Psoas muscle (tissue), 8 donors: Measurements from ENCODE around the gene PTPRG. TPM values are rescaled to one million over a fixed set of nuclear protein-coding genes. Genes with fewer than 3 reads are reported as not detected.

Experiments used
- ATAC-seq, 4 donors: fragments of 200-7000 bp; cut with Tn5 transposase; one replicate each; pipeline ENCODE4 v1.9.1; 2020; ENCODE audit warnings: moderate library complexity in 3 of 4, mild to moderate bottlenecking in 2 of 4
- DNase-seq, 2 donors: peaks; one replicate each; pipeline ENCODE4 v3.0.0-alpha.2; 2020
- H3K27ac ChIP-seq: fragments of 200-600 bp; one replicate; pipeline ENCODE4 v1.8.0; 2022
- H3K27me3 ChIP-seq, 3 donors: fragments of 200-600 bp in 1 of 3; one replicate each; pipeline versions ENCODE4 v1.6.1 to v1.8.0; 2013 to 2022; ENCODE audit warnings: low read length in 2 of 3, mild to moderate bottlenecking in 2 of 3, moderate library complexity in 1 of 3; ENCODE audit not compliant: insufficient read depth in 3 of 3
- H3K36me3 ChIP-seq, 2 donors: fragments of 200-600 bp in 1 of 2; one replicate each; pipeline versions ENCODE4 v1.6.1 to v1.8.0; 2013 to 2022; ENCODE audit warnings: low read depth in 1 of 2, mild to moderate bottlenecking in 1 of 2, moderate library complexity in 1 of 2; ENCODE audit not compliant: insufficient read depth in 1 of 2
- H3K4me1 ChIP-seq: fragments of 200-600 bp; one replicate; pipeline ENCODE4 v1.8.0; 2022
- H3K4me3 ChIP-seq: fragments of 200-600 bp; one replicate; pipeline ENCODE4 v1.8.0; 2022; ENCODE audit warnings: mild to moderate bottlenecking
- H3K9me3 ChIP-seq: fragments of 200-600 bp; one replicate; pipeline ENCODE4 v1.8.0; 2022
- WGBS, 3 donors: extraction: QIAGEN DNeasy Blood & Tissue Kit; methylation state at CpG; one replicate each; pipeline versions ENCODE4 v1.1.6 to v1.1.7; 2013; 5-methylcytosine and 5-hydroxymethylcytosine counted together
- intact Hi-C, 2 donors: fragments of 100-400 bp; cut with DNase I; formaldehyde crosslinking; loops; one replicate each; pipeline versions ENCODE4 v1.11.0 to v1.14.2; 2022
- polyA plus RNA-seq, 3 donors: library from polyadenylated mRNA; stranded (reverse); fragments of 200-250 nt; gene quantifications; one replicate each; pipeline ENCODE4 v1.2.3, GENCODE V29; 2013
- total RNA-seq, 4 donors: library from RNA; stranded (reverse); fragmentation: NEBNext Ultra II Directional in 2 of 4; extraction: Animal tissue kit (Norgen Biotek cat#: 25700) in 2 of 4; gene quantifications; one replicate each; pipeline versions ENCODE4 v1.2.1 to v1.2.4, GENCODE V29; 2021 to 2023
- TF ChIP-seq, protein P1 (sequence below): fragments of 200-600 bp; IDR thresholded peaks from one replicate; pipeline ENCODE4 v1.8.0; 2022; ENCODE audit warnings: antibody characterized with exemption
- donor health status: healthy with polysubstance abuse.
- donor health status: DM: no; HTN: no; CAD: no; lungs with moderate emphysema.
- donor health status: Bipolar disorder and iron deficiency.
- donor health status: healthy.
- donor health status: DM: yes; HTN: yes; CAD: no.
- donor health status: DM: no; HTN: no; CAD: no.
- donor health status: DM: no; HTN: no; CAD: no.
- donor health status: DM: yes; HTN: yes; CAD: no.

PTPRG gene
- total and polyA plus RNA-seq, 7 donors = 4.5 to 29.5 (median 12.6) TPM

DNA sequence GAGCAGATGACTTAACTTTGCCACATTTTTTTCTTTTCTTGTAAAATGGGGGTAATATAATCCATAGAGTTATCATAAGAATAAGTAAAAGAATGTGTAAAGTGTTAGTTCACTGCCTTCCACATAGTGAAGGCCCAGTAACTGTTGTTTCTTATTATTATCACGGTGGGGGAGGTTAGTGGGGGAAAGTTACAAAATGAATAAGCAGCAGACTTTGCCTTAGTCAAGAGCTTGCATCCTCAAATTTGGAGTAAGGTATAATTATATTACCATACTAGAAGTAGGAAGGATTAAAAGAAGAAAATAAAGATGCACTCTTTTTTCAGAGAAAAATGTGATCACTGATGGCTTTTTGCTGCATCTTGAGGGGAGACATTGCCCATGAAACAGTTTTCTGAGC lies 247.6 kb downstream of the PTPRG start:
- Histone ChIP-seq H3K27me3 (no peaks in the 10 kb centered on the region), H3K4me1 (peaks cover 70% of the 10 kb centered on the region), H3K36me3 (no peaks in the 10 kb centered on the region), H3K9me3 (no peaks in the 10 kb centered on the region), H3K27ac (no peak overlapping the region), H3K4me3 (no peak overlapping the region)
- DNase-seq = no peak
- intact Hi-C loops = loop anchor here in 1 of 2 donors (10.0 kb wide), 1 partner anchor 64 kb away; no protein-coding TSS in a partner anchor
- WGBS, 3 donors = 31 to 83% (median 72%) methylated on average over 1 of the region's 1 CpG
- ATAC-seq = no peak
- TF ChIP-seq, protein P1, sequence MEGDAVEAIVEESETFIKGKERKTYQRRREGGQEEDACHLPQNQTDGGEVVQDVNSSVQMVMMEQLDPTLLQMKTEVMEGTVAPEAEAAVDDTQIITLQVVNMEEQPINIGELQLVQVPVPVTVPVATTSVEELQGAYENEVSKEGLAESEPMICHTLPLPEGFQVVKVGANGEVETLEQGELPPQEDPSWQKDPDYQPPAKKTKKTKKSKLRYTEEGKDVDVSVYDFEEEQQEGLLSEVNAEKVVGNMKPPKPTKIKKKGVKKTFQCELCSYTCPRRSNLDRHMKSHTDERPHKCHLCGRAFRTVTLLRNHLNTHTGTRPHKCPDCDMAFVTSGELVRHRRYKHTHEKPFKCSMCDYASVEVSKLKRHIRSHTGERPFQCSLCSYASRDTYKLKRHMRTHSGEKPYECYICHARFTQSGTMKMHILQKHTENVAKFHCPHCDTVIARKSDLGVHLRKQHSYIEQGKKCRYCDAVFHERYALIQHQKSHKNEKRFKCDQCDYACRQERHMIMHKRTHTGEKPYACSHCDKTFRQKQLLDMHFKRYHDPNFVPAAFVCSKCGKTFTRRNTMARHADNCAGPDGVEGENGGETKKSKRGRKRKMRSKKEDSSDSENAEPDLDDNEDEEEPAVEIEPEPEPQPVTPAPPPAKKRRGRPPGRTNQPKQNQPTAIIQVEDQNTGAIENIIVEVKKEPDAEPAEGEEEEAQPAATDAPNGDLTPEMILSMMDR = no peak

- WGBS, 3 donors = 3 to 13% (median 6%) methylated on average over 1 of the region's 1 CpG
- intact Hi-C loops = loop anchor here in 1 of 2 donors (10.0 kb wide), 1 partner anchor 65 kb away; no protein-coding TSS in a partner anchor
- ATAC-seq (peak; percentile 62 to 85 (median 76)), DNase-seq (peak in 1 of 2 donors; percentile 66)
- Histone ChIP-seq H3K4me1 (peaks cover 69% of the 10 kb centered on the region), H3K27ac (no peak overlapping the region), H3K4me3 (no peak overlapping the region), H3K27me3 (no peaks in the 10 kb centered on the region), H3K9me3 (no peaks in the 10 kb centered on the region), H3K36me3 (no peaks in the 10 kb centered on the region)
- TF ChIP-seq, protein P1 = no peak
Observed at GRCh38 chr3:61809879-61810278, 248.5 kb downstream of the PTPRG start.

- H3K27ac ChIP-seq = no peak overlapping the region
Observed at GRCh38 chr3:61810953-61811497, 249.7 kb downstream of the PTPRG start.

GRCh38 chr3:61811652-61812051 lies 250.3 kb downstream of the PTPRG start:
- Histone ChIP-seq H3K4me1 (peaks cover 62% of the 10 kb centered on the region), H3K36me3 (no peaks in the 10 kb centered on the region), H3K9me3 (no peaks in the 10 kb centered on the region), H3K27me3 (no peaks in the 10 kb centered on the region), H3K27ac (no peak overlapping the region), H3K4me3 (no peak overlapping the region)
- TF ChIP-seq, protein P1 = no peak
- intact Hi-C loops = no loop called here
- WGBS, 3 donors = 34 to 54% (median 39%) methylated on average over 3 of the region's 3 CpGs
- no peak for ATAC-seq
- DNase-seq = no peak

More at GRCh38 chr3:61810953-61811497, 249.7 kb downstream of the PTPRG start:
- H3K4me3 ChIP-seq = no peak overlapping the region
- H3K36me3 ChIP-seq = no peaks in the 10 kb centered on the region
- peak in 1 of 4 donors; percentile 11 for ATAC-seq
- H3K27me3 ChIP-seq = no peaks in the 10 kb centered on the region
- 96 to 100% (median 100%) methylated on average over 1 of the region's 1 CpG for WGBS, 3 donors
- peaks cover 66% of the 10 kb centered on the region for H3K4me1 ChIP-seq
- TF ChIP-seq, protein P1 = no peak
- intact Hi-C loops = no loop called here
- DNase-seq = no peak
- no peaks in the 10 kb centered on the region for H3K9me3 ChIP-seq

DNA sequence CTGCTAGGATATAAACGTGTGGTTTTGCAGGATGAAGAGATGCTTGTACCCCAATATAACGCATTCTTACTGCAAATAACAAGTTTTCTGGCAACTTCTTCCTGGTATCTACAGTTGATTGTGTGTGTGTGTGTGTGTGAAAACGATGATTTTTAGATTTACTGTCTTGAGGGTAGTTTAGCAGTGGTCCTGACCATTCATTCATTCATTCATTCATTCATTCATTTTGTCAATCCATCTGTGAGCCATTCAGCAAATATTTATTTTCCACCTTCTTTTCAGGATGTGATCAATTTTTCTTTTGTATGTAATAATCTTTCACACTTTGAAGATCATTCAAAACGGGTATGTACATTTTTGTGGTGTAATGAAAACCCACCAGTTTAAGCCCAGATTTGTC lies 250.7 kb downstream of the PTPRG start:
- DNase-seq = no peak
- no peaks in the 10 kb centered on the region for H3K9me3 ChIP-seq
- intact Hi-C loops = no loop called here
- no peak overlapping the region for H3K4me3 ChIP-seq
- ATAC-seq = no peak
- TF ChIP-seq, protein P1 = no peak
- 82 to 90% (median 84%) methylated on average over 4 of the region's 4 CpGs for WGBS, 3 donors
- H3K27ac ChIP-seq = no peak overlapping the region
- no peaks in the 10 kb centered on the region for H3K27me3 ChIP-seq
- peaks cover 58% of the 10 kb centered on the region for H3K4me1 ChIP-seq
- no peaks in the 10 kb centered on the region for H3K36me3 ChIP-seq
